Neural cell (in vitro differentiated cells): ENCODE measurements around the gene RNU5D-1.

Source experiments
- EP300 ChIP-seq: fragments of 450-650 bp; conservative IDR thresholded peaks from 2 replicates; pipeline ENCODE4 v1.6.1; 2014; ENCODE audit warnings: antibody characterized with exemption, mild to moderate bottlenecking, moderate library complexity; ENCODE audit not compliant: poor library complexity, severe bottlenecking
- EZH2 ChIP-seq: fragments of 200-600, 300-800 bp; shearing (Covaris generic), sonication (generic); IDR thresholded peaks from 2 replicates; pipeline ENCODE4 v1.6.1; 2014; ENCODE audit warnings: antibody characterized with exemption, low read length, borderline replicate concordance, mild to moderate bottlenecking; ENCODE audit not compliant: insufficient read depth, poor library complexity, severe bottlenecking
- MXI1 ChIP-seq: fragments of 450-650 bp; conservative IDR thresholded peaks from 2 replicates; pipeline ENCODE4 v1.6.1; 2014; ENCODE audit warnings: antibody characterized with exemption, mild to moderate bottlenecking; ENCODE audit not compliant: poor library complexity, severe bottlenecking
- POLR2AphosphoS5 ChIP-seq: IDR thresholded peaks from 2 replicates; pipeline ENCODE4 v1.6.1; 2012
- RAD21 ChIP-seq: fragments of 450-650 bp; conservative IDR thresholded peaks from 2 replicates; pipeline ENCODE4 v1.6.1; 2014; ENCODE audit warnings: antibody characterized with exemption, mild to moderate bottlenecking, moderate library complexity
- SMC3 ChIP-seq: fragments of 450-650 bp; conservative IDR thresholded peaks from 2 replicates; pipeline ENCODE4 v1.6.1; 2014; ENCODE audit warnings: antibody characterized with exemption, mild to moderate bottlenecking, moderate library complexity; ENCODE audit not compliant: poor library complexity
- TAF1 ChIP-seq: IDR thresholded peaks from 2 replicates; pipeline ENCODE4 v1.6.1; 2012; ENCODE audit warnings: low read depth
- TF ChIP-seq, protein P1 (sequence below): fragments of 450-650 bp; IDR thresholded peaks from 2 replicates; pipeline ENCODE4 v1.5.1; 2014; ENCODE audit warnings: antibody characterized with exemption, mild to moderate bottlenecking, moderate library complexity; ENCODE audit not compliant: poor library complexity, severe bottlenecking
- TF ChIP-seq, protein P2 (sequence below): IDR thresholded peaks from 2 replicates; pipeline ENCODE4 v1.6.1; 2012; ENCODE audit warnings: borderline replicate concordance

DNA sequence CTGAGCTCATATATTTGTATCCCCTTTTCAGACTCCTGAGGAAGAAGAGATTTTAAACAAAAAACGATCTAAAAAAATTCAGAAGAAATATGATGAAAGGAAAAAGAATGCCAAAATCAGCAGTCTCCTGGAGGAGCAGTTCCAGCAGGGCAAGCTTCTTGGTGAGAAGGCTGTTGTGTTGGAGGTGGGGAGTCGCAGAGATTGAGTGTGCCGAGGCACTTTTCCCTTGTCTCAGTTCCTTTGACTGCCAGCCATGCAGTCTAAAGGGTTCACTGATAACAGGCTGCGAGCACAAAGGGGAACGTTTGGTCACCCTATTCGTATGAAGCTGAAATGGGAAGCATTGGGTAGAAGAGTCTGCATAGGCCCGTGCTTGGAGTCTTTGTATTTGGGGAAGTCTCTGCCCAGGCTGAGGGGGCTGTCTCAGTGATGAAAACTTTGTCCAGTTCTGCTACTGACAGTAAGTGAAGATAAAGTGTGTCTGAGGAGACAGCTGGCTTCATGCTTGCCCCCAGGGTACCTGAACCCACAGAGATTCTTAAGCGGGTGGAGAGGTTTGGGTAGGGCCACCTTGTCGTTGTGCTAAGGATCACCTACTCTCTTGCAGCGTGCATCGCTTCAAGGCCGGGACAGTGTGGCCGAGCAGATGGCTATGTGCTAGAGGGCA lies 47.1 kb upstream of the RNU5D-1 start:
- TF ChIP-seq RAD21: no peak
- TF ChIP-seq, protein P1, sequence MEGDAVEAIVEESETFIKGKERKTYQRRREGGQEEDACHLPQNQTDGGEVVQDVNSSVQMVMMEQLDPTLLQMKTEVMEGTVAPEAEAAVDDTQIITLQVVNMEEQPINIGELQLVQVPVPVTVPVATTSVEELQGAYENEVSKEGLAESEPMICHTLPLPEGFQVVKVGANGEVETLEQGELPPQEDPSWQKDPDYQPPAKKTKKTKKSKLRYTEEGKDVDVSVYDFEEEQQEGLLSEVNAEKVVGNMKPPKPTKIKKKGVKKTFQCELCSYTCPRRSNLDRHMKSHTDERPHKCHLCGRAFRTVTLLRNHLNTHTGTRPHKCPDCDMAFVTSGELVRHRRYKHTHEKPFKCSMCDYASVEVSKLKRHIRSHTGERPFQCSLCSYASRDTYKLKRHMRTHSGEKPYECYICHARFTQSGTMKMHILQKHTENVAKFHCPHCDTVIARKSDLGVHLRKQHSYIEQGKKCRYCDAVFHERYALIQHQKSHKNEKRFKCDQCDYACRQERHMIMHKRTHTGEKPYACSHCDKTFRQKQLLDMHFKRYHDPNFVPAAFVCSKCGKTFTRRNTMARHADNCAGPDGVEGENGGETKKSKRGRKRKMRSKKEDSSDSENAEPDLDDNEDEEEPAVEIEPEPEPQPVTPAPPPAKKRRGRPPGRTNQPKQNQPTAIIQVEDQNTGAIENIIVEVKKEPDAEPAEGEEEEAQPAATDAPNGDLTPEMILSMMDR: no peak
- no peak for TF ChIP-seq EZH2
- TF ChIP-seq, protein P2, sequence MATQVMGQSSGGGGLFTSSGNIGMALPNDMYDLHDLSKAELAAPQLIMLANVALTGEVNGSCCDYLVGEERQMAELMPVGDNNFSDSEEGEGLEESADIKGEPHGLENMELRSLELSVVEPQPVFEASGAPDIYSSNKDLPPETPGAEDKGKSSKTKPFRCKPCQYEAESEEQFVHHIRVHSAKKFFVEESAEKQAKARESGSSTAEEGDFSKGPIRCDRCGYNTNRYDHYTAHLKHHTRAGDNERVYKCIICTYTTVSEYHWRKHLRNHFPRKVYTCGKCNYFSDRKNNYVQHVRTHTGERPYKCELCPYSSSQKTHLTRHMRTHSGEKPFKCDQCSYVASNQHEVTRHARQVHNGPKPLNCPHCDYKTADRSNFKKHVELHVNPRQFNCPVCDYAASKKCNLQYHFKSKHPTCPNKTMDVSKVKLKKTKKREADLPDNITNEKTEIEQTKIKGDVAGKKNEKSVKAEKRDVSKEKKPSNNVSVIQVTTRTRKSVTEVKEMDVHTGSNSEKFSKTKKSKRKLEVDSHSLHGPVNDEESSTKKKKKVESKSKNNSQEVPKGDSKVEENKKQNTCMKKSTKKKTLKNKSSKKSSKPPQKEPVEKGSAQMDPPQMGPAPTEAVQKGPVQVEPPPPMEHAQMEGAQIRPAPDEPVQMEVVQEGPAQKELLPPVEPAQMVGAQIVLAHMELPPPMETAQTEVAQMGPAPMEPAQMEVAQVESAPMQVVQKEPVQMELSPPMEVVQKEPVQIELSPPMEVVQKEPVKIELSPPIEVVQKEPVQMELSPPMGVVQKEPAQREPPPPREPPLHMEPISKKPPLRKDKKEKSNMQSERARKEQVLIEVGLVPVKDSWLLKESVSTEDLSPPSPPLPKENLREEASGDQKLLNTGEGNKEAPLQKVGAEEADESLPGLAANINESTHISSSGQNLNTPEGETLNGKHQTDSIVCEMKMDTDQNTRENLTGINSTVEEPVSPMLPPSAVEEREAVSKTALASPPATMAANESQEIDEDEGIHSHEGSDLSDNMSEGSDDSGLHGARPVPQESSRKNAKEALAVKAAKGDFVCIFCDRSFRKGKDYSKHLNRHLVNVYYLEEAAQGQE: no peak
- TF ChIP-seq TAF1: no peak
- no peak for TF ChIP-seq POLR2AphosphoS5
- TF ChIP-seq EP300: no peak
- TF ChIP-seq SMC3: no peak
- TF ChIP-seq MXI1: no peak
